H1 (cell line): Measurements from ENCODE around the gene NEK4.

Experiments used
- BACH1 ChIP-seq: IDR thresholded peaks from 2 replicates; pipeline ENCODE4 v1.6.1; 2012; ENCODE audit warnings: low read length, improper control_type of control experiment
- EP300 ChIP-seq, 2 experiments: IDR thresholded peaks; 1 replicate in 1 of 2; 2 replicates in 1 of 2; pipeline ENCODE4 v1.6.1; 2011 to 2012; ENCODE audit warnings: low read depth in 2 of 2, low read length in 2 of 2, mild to moderate bottlenecking in 2 of 2, borderline replicate concordance in 1 of 2, inconsistent platforms in 1 of 2, moderate library complexity in 1 of 2
- EZH2 ChIP-seq: fragments of 200-600 bp; sonication (generic); IDR thresholded peaks from 2 replicates; pipeline ENCODE4 v1.7.1; 2012; ENCODE audit warnings: low read depth, mild to moderate bottlenecking, moderate library complexity, low read length, inconsistent platforms; ENCODE audit not compliant: severe bottlenecking
- HDAC2 ChIP-seq, 2 experiments: fragments of 300-600 bp in 1 of 2; sonication (generic) in 1 of 2; IDR thresholded peaks; 2 replicates each; pipeline ENCODE4 v1.6.1; 2011 to 2012; ENCODE audit warnings: low read depth in 2 of 2, low read length in 2 of 2, mild to moderate bottlenecking in 2 of 2, moderate library complexity in 2 of 2, borderline replicate concordance in 1 of 2, inconsistent platforms in 1 of 2
- POLR2AphosphoS5 ChIP-seq: IDR thresholded peaks from 2 replicates; pipeline ENCODE4 v1.6.1; 2011; ENCODE audit warnings: low read depth, low read length
- RAD21 ChIP-seq, 2 experiments: IDR thresholded peaks in 1 of 2; conservative IDR thresholded peaks in 1 of 2; 2 replicates each; pipeline ENCODE4 v1.6.1; 2011; ENCODE audit warnings: low read depth in 2 of 2, low read length in 2 of 2, improper control_type of control experiment in 1 of 2, inconsistent platforms in 1 of 2, mild to moderate bottlenecking in 1 of 2, moderate library complexity in 1 of 2
- SIN3A ChIP-seq, 2 experiments: IDR thresholded peaks in 1 of 2; conservative IDR thresholded peaks in 1 of 2; 2 replicates each; pipeline ENCODE4 v1.6.1; 2011 to 2012; ENCODE audit warnings: low read length in 2 of 2, improper control_type of control experiment in 1 of 2, low read depth in 1 of 2, mild to moderate bottlenecking in 1 of 2
- SP1 ChIP-seq: IDR thresholded peaks from 2 replicates; pipeline ENCODE4 v1.6.1; 2011; ENCODE audit warnings: low read depth, low read length
- TF ChIP-seq, protein P1 (sequence below), 3 experiments: IDR thresholded peaks; 1 replicate in 2 of 3; 2 replicates in 1 of 3; pipeline versions ENCODE4 v1.5.1 to v1.6.1; 2011; ENCODE audit warnings: low read length in 3 of 3, mild to moderate bottlenecking in 3 of 3, inconsistent platforms in 2 of 3, low read depth in 1 of 3, moderate library complexity in 1 of 3; ENCODE audit not compliant: insufficient read depth in 1 of 3; ENCODE audit errors: control extremely low read depth in 1 of 3
- TF ChIP-seq, protein P2 (sequence below): IDR thresholded peaks from 2 replicates; pipeline ENCODE4 v1.6.1; 2011; ENCODE audit warnings: low read length, improper control_type of control experiment

DNA sequence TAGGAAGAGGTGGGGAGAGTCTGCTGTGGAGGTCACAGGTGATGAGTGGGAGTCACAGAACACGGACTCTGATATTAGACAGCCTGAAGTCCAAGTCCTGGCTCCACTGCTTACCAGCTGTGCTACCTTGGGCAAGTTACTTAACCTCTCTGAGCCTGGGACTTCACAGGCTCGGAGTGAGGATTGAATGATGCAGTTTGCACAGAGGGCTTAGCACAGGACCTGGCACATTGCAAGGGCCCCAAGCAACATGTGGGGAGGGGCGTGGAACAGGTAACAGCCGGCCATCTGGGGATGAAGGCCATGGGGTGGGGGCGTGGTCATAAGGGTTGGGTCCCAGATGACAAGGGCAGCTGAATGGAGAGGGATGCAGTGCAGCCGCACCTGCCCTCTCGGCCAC is 19.6 kb upstream of the NEK4 start:
- TF ChIP-seq RAD21 (IDR thresholded peaks at IDR 0.05 in 1 of 2, conservative IDR thresholded peaks at IDR 0.05 in 1 of 2; ENCODE audit: low read depth in 2 of 2, low read length in 2 of 2) (no peak), SP1 (no peak), EP300 (IDR thresholded peaks at IDR 0.05; ENCODE audit: borderline replicate concordance in 1 of 2, low read depth in 2 of 2, low read length in 2 of 2) (no peak), HDAC2 (IDR thresholded peaks at IDR 0.05; ENCODE audit: borderline replicate concordance in 1 of 2, low read depth in 2 of 2, low read length in 2 of 2) (no peak), BACH1 (no peak), POLR2AphosphoS5 (no peak), SIN3A (conservative IDR thresholded peaks at IDR 0.05 in 1 of 2, IDR thresholded peaks at IDR 0.05 in 1 of 2; ENCODE audit: low read depth in 1 of 2, low read length in 2 of 2) (no peak), EZH2 (no peak)
- TF ChIP-seq, protein P1, sequence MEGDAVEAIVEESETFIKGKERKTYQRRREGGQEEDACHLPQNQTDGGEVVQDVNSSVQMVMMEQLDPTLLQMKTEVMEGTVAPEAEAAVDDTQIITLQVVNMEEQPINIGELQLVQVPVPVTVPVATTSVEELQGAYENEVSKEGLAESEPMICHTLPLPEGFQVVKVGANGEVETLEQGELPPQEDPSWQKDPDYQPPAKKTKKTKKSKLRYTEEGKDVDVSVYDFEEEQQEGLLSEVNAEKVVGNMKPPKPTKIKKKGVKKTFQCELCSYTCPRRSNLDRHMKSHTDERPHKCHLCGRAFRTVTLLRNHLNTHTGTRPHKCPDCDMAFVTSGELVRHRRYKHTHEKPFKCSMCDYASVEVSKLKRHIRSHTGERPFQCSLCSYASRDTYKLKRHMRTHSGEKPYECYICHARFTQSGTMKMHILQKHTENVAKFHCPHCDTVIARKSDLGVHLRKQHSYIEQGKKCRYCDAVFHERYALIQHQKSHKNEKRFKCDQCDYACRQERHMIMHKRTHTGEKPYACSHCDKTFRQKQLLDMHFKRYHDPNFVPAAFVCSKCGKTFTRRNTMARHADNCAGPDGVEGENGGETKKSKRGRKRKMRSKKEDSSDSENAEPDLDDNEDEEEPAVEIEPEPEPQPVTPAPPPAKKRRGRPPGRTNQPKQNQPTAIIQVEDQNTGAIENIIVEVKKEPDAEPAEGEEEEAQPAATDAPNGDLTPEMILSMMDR (IDR thresholded peaks at IDR 0.05; ENCODE audit: control extremely low read depth in 1 of 3, insufficient read depth in 1 of 3, low read depth in 1 of 3, low read length in 3 of 3): no peak
- TF ChIP-seq, protein P2, sequence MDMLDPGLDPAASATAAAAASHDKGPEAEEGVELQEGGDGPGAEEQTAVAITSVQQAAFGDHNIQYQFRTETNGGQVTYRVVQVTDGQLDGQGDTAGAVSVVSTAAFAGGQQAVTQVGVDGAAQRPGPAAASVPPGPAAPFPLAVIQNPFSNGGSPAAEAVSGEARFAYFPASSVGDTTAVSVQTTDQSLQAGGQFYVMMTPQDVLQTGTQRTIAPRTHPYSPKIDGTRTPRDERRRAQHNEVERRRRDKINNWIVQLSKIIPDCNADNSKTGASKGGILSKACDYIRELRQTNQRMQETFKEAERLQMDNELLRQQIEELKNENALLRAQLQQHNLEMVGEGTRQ: no peak
